ENCODE data around the gene VPS54.

DNA sequence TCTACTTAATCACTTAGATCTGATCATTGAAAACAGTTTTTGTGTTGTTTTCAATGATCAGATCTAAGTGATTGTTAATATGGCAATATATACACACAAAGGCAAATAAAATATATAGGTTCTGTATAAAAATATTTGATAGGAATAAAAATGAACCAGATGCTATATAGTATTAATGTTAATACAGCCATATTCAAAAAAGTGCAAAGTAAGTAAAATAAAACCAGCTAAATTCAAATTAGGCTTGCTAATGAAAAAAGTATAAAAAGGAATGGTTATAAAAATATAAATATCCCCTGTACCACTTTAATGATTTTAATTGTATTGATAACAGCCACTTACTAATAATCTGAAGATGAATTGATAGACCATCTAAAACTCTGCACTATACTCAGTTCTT, 38.4 kb downstream of the VPS54 start:
- TF ChIP-seq POLR2A (IDR thresholded peaks at IDR 0.05), result no peak
- TF ChIP-seq, protein P1, sequence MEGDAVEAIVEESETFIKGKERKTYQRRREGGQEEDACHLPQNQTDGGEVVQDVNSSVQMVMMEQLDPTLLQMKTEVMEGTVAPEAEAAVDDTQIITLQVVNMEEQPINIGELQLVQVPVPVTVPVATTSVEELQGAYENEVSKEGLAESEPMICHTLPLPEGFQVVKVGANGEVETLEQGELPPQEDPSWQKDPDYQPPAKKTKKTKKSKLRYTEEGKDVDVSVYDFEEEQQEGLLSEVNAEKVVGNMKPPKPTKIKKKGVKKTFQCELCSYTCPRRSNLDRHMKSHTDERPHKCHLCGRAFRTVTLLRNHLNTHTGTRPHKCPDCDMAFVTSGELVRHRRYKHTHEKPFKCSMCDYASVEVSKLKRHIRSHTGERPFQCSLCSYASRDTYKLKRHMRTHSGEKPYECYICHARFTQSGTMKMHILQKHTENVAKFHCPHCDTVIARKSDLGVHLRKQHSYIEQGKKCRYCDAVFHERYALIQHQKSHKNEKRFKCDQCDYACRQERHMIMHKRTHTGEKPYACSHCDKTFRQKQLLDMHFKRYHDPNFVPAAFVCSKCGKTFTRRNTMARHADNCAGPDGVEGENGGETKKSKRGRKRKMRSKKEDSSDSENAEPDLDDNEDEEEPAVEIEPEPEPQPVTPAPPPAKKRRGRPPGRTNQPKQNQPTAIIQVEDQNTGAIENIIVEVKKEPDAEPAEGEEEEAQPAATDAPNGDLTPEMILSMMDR (IDR thresholded peaks at IDR 0.05), result no peak
- TF ChIP-seq EP300 (IDR thresholded peaks at IDR 0.05), result no peak
- TF ChIP-seq POLR2AphosphoS5 (IDR thresholded peaks at IDR 0.05), result no peak

Measured in gastroesophageal sphincter (tissue), 3 donors.